ENCODE results near the gene USP10. TPM values are rescaled to one million over a fixed set of nuclear protein-coding genes. Genes with fewer than 3 reads are reported as not detected.
A peak's percentile ranks its signal among the peaks of the same experiment; 100 is the strongest.

USP10 gene
- total and polyA plus RNA-seq, 2 donors (not counting 3 experiments of a cell fraction or from before 2014, with no cell fraction given): 84.0 to 115 TPM

- H3K27me3 ChIP-seq (ENCODE audit: control insufficient read depth in 2 of 2, insufficient read depth in 2 of 2, low read length in 2 of 2): no peaks in the 10 kb centered on the region
- H3K4me2 ChIP-seq (ENCODE audit: insufficient read depth, low read length): no peak overlapping the region
- H3K79me2 ChIP-seq (ENCODE audit: control insufficient read depth, insufficient read depth, low read length): no peaks in the 10 kb centered on the region
- H4K20me1 ChIP-seq (replicated peaks; ENCODE audit: control insufficient read depth, extremely low read depth, insufficient read depth, low read length): no peaks in the 10 kb centered on the region
- H3K4me3 ChIP-seq (replicated peaks in 1 of 3; ENCODE audit: insufficient read depth in 1 of 3, low read depth in 1 of 3, low read length in 3 of 3): no peak overlapping the region
- dilution Hi-C loops (cut with MboI; ENCODE audit: extremely low pct_ligation_motif_present, low sequenced_read_pairs): no loop called here
- H3K27ac ChIP-seq (ENCODE audit: insufficient read depth, low read depth, low read length): peak overlapping the region; percentile 41
- no peaks in the 10 kb centered on the region for H3K9me3 ChIP-seq (replicated peaks; ENCODE audit: control insufficient read depth, insufficient read depth, low read length)
- H3K9ac ChIP-seq (replicated peaks; ENCODE audit: extremely low read depth, insufficient read depth, low read length): no peak overlapping the region
- no peaks in the 10 kb centered on the region for H3K9me1 ChIP-seq (replicated peaks; ENCODE audit: control insufficient read depth, extremely low read depth, insufficient read depth, low read length)
- ChIA-PET POLR2A (interaction anchor here (1.4 kb wide), 1 partner anchor 14 kb away, joined by 3 read pairs; no protein-coding TSS in a partner anchor), CTCF (interaction anchor here (0.9 to 6.9 kb wide), 5 partner anchors 11 to 150 kb away, joined by 3 to 66 read pairs (median 7); no protein-coding TSS in a partner anchor)
- no peak for DNase-seq (ENCODE audit: low read depth, low spot score)
- no peak for FAIRE-seq
- TF ChIP-seq, protein P1, sequence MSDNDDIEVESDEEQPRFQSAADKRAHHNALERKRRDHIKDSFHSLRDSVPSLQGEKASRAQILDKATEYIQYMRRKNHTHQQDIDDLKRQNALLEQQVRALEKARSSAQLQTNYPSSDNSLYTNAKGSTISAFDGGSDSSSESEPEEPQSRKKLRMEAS (IDR thresholded peaks at IDR 0.05; ENCODE audit: insufficient read depth, insufficient read length): no peak
- no peak for TF ChIP-seq MYC (IDR thresholded peaks at IDR 0.05; ENCODE audit: low read depth, low read length)
- no peak for TF ChIP-seq POLR2A (IDR thresholded peaks at IDR 0.05; ENCODE audit: low read depth, low read length)
- TF ChIP-seq, protein P2, sequence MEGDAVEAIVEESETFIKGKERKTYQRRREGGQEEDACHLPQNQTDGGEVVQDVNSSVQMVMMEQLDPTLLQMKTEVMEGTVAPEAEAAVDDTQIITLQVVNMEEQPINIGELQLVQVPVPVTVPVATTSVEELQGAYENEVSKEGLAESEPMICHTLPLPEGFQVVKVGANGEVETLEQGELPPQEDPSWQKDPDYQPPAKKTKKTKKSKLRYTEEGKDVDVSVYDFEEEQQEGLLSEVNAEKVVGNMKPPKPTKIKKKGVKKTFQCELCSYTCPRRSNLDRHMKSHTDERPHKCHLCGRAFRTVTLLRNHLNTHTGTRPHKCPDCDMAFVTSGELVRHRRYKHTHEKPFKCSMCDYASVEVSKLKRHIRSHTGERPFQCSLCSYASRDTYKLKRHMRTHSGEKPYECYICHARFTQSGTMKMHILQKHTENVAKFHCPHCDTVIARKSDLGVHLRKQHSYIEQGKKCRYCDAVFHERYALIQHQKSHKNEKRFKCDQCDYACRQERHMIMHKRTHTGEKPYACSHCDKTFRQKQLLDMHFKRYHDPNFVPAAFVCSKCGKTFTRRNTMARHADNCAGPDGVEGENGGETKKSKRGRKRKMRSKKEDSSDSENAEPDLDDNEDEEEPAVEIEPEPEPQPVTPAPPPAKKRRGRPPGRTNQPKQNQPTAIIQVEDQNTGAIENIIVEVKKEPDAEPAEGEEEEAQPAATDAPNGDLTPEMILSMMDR (IDR thresholded peaks at IDR 0.05; ENCODE audit: extremely low read depth in 1 of 2, insufficient read depth in 1 of 2, low read depth in 1 of 2, low read length in 2 of 2): no peak
- H2AFZ ChIP-seq (ENCODE audit: low read depth, low read length): no peak overlapping the region
- H3K36me3 ChIP-seq (ENCODE audit: control insufficient read depth in 2 of 2, extremely low read depth in 1 of 2, insufficient read depth in 2 of 2, low read length in 2 of 2): peaks cover 7 to 53% of the 10 kb centered on the region in 2 experiments
- H3K4me1 ChIP-seq (ENCODE audit: control insufficient read depth, extremely low read depth, insufficient read depth, low read length): peaks cover 6% of the 10 kb centered on the region
- intact Hi-C loops (cut with micrococcal nuclease): no loop called here
- no TSS peak for BruUV-seq (replicated peaks)
Measured at GRCh38 chr16:84661418-84662060, 38.3 kb upstream of the USP10 start.

- BruUV-seq (replicated peaks): no TSS peak
- Histone ChIP-seq H3K79me2 (ENCODE audit: control insufficient read depth, insufficient read depth, low read length) (no peaks in the 10 kb centered on the region), H3K9ac (replicated peaks; ENCODE audit: extremely low read depth, insufficient read depth, low read length) (no peak overlapping the region), H3K4me1 (ENCODE audit: control insufficient read depth, extremely low read depth, insufficient read depth, low read length) (peaks cover 6% of the 10 kb centered on the region), H2AFZ (ENCODE audit: low read depth, low read length) (no peak overlapping the region), H3K9me3 (replicated peaks; ENCODE audit: control insufficient read depth, insufficient read depth, low read length) (no peaks in the 10 kb centered on the region), H3K4me3 (replicated peaks in 1 of 3; ENCODE audit: insufficient read depth in 1 of 3, low read depth in 1 of 3, low read length in 3 of 3) (no peak overlapping the region), H3K4me2 (ENCODE audit: insufficient read depth, low read length) (no peak overlapping the region), H3K36me3 (ENCODE audit: control insufficient read depth in 2 of 2, extremely low read depth in 1 of 2, insufficient read depth in 2 of 2, low read length in 2 of 2) (peaks cover 7 to 44% of the 10 kb centered on the region in 2 experiments), H3K27ac (ENCODE audit: insufficient read depth, low read depth, low read length) (no peak overlapping the region), H3K9me1 (replicated peaks; ENCODE audit: control insufficient read depth, extremely low read depth, insufficient read depth, low read length) (no peaks in the 10 kb centered on the region), H4K20me1 (replicated peaks; ENCODE audit: control insufficient read depth, extremely low read depth, insufficient read depth, low read length) (no peaks in the 10 kb centered on the region), H3K27me3 (ENCODE audit: control insufficient read depth in 2 of 2, insufficient read depth in 2 of 2, low read length in 2 of 2) (no peaks in the 10 kb centered on the region)
- DNase-seq (ENCODE audit: low read depth, low spot score): no peak
- dilution Hi-C loops (cut with MboI; ENCODE audit: extremely low pct_ligation_motif_present, low sequenced_read_pairs): no loop called here
- TF ChIP-seq, protein P1 (IDR thresholded peaks at IDR 0.05; ENCODE audit: insufficient read depth, insufficient read length): no peak
- TF ChIP-seq EZH2 (IDR thresholded peaks at IDR 0.05; ENCODE audit: borderline replicate concordance, low read depth, low read length, severe bottlenecking) (no peak), POLR2A (IDR thresholded peaks at IDR 0.05; ENCODE audit: low read depth, low read length) (no peak)
- TF ChIP-seq, protein P2 (IDR thresholded peaks at IDR 0.05; ENCODE audit: extremely low read depth in 1 of 2, insufficient read depth in 1 of 2, low read depth in 1 of 2, low read length in 2 of 2): no peak
- CTCF ChIA-PET: interaction anchor here (1.3 to 6.9 kb wide), 5 partner anchors 11 to 151 kb away, joined by 3 to 66 read pairs (median 7); no protein-coding TSS in a partner anchor
- POLR2A ChIA-PET: interaction anchor here (0.5 kb wide), 1 partner anchor 61 kb away, joined by 3 read pairs; no protein-coding TSS in a partner anchor
- no peak for FAIRE-seq
- intact Hi-C loops (cut with micrococcal nuclease): no loop called here
Measured at GRCh38 chr16:84662471-84662870, 37.3 kb upstream of the USP10 start.

Measured in endothelial cell of umbilical vein (primary cell).